GM21723 (cell line): ENCODE results near the gene DCDC2C.

Experiments used
- ATAC-seq: cut with Tn5 transposase; IDR thresholded peaks from one replicate; pipeline ENCODE4 v1.9.1; 2021; ENCODE audit warnings: mild to moderate bottlenecking, moderate library complexity; ENCODE audit not compliant: unreplicated experiment

DCDC2C gene

GRCh38 chr2:3672861-3673678 lies 30.3 kb upstream of the DCDC2C start:
- no peak for ATAC-seq

GRCh38 chr2:3674066-3674845 lies 29.1 kb upstream of the DCDC2C start:
- ATAC-seq, result no peak

GRCh38 chr2:3675687-3676086 lies 27.7 kb upstream of the DCDC2C start:
- ATAC-seq, result no peak

- no peak for ATAC-seq
Measured at GRCh38 chr2:3677436-3677835, 25.9 kb upstream of the DCDC2C start.

- no peak for ATAC-seq
Measured at GRCh38 chr2:3678212-3678611, 25.2 kb upstream of the DCDC2C start.

GRCh38 chr2:3679180-3679579 lies 24.2 kb upstream of the DCDC2C start:
- ATAC-seq, result no peak

GRCh38 chr2:3679616-3680393 lies 23.6 kb upstream of the DCDC2C start:
- ATAC-seq, result no peak

GRCh38 chr2:3680548-3681345 lies 22.6 kb upstream of the DCDC2C start:
- no peak for ATAC-seq

GRCh38 chr2:3681625-3682024 lies 21.8 kb upstream of the DCDC2C start:
- ATAC-seq, result no peak

- no peak for ATAC-seq
Measured at GRCh38 chr2:3682811-3683210, 20.6 kb upstream of the DCDC2C start.

- no peak for ATAC-seq
Measured at GRCh38 chr2:3683748-3684454, 19.5 kb upstream of the DCDC2C start.

- ATAC-seq, result no peak
Measured at GRCh38 chr2:3689998-3690748, 13.2 kb upstream of the DCDC2C start.

- ATAC-seq, result no peak
Measured at GRCh38 chr2:3692375-3692774, 11.0 kb upstream of the DCDC2C start.

- no peak for ATAC-seq
Measured at GRCh38 chr2:3696545-3696944, 6.8 kb upstream of the DCDC2C start.

GRCh38 chr2:3701071-3701470 lies 2.3 kb upstream of the DCDC2C start:
- ATAC-seq, result no peak

- ATAC-seq, result no peak
Measured at GRCh38 chr2:3703757-3704355, 481 bp downstream of the DCDC2C start.

GRCh38 chr2:3704692-3705091 lies 1.3 kb downstream of the DCDC2C start:
- ATAC-seq, result no peak

- no peak for ATAC-seq
Measured at GRCh38 chr2:3705782-3706181, 2.4 kb downstream of the DCDC2C start.

GRCh38 chr2:3706892-3707291 lies 3.5 kb downstream of the DCDC2C start:
- ATAC-seq, result no peak
